Liver (tissue), 3 donors: ENCODE measurements around the gene SORBS2.

Experiments used
- ATF3 ChIP-seq: IDR thresholded peaks from 2 replicates; pipeline ENCODE4 v1.6.1; 2016; ENCODE audit warnings: antibody characterized with exemption
- CTCF ChIP-seq: fragments of 150-350 bp; IDR thresholded peaks from 2 replicates; pipeline ENCODE4 v1.5.1; 2017; ENCODE audit warnings: improper control_type of control experiment, low read depth, low read length; ENCODE audit not compliant: missing input control
- FOXA1 ChIP-seq: IDR thresholded peaks from 2 replicates; pipeline ENCODE4 v1.6.1; 2016; ENCODE audit warnings: antibody characterized with exemption
- GABPA ChIP-seq, 2 donors: IDR thresholded peaks in 1 of 2; conservative IDR thresholded peaks in 1 of 2; 2 replicates each; pipeline ENCODE4 v1.6.1; 2016; ENCODE audit warnings: antibody characterized with exemption in 2 of 2, mild to moderate bottlenecking in 1 of 2, moderate library complexity in 1 of 2
- JUND ChIP-seq, 2 donors: IDR thresholded peaks; 2 replicates each; pipeline ENCODE4 v1.6.1; 2016; ENCODE audit warnings: antibody characterized with exemption in 2 of 2
- MAX ChIP-seq: IDR thresholded peaks from 2 replicates; pipeline ENCODE4 v1.6.1; 2016; ENCODE audit warnings: antibody characterized with exemption
- RAD21 ChIP-seq, 2 donors: IDR thresholded peaks; 2 replicates each; pipeline ENCODE4 v1.6.1; 2016; ENCODE audit warnings: antibody characterized with exemption in 2 of 2, mild to moderate bottlenecking in 2 of 2
- REST ChIP-seq: IDR thresholded peaks from 2 replicates; pipeline ENCODE4 v1.6.1; 2016; ENCODE audit warnings: antibody characterized with exemption, mild to moderate bottlenecking
- RXRA ChIP-seq, 2 donors: IDR thresholded peaks; 2 replicates each; pipeline ENCODE4 v1.6.1; 2017 to 2018; ENCODE audit warnings: antibody characterized with exemption in 2 of 2, mild to moderate bottlenecking in 1 of 2
- TAF1 ChIP-seq: conservative IDR thresholded peaks from 2 replicates; pipeline ENCODE4 v1.6.1; 2016; ENCODE audit warnings: antibody characterized with exemption, mild to moderate bottlenecking
- YY1 ChIP-seq: IDR thresholded peaks from 2 replicates; pipeline ENCODE4 v1.6.1; 2016; ENCODE audit warnings: antibody characterized with exemption, mild to moderate bottlenecking
- donor health status: healthy.
- donor health status: healthy.

GRCh38 chr4:185645403-185645802, 166.6 kb downstream of the SORBS2 start:
- no peak for TF ChIP-seq CTCF
- no peak for TF ChIP-seq GABPA (IDR thresholded peaks at IDR 0.05 in 1 of 2, conservative IDR thresholded peaks at IDR 0.05 in 1 of 2)
- TF ChIP-seq YY1, result no peak
- TF ChIP-seq RAD21 (IDR thresholded peaks at IDR 0.05), result no peak
- TF ChIP-seq REST, result no peak
- no peak for TF ChIP-seq RXRA (IDR thresholded peaks at IDR 0.05)
- no peak for TF ChIP-seq TAF1
- no peak for TF ChIP-seq ATF3
- no peak for TF ChIP-seq FOXA1
- no peak for TF ChIP-seq JUND (IDR thresholded peaks at IDR 0.05)
- no peak for TF ChIP-seq MAX
